NCI-H1092 (cell line): ENCODE results near the gene MAT2B.
"Not testable (repeated sequence)": the region's sequence is repeated elsewhere in the genome, so short reads cannot be mapped to it uniquely, and the experiment has no call there.

Source experiments
- DNase-seq: peaks from one replicate; lab custom pipeline; 2025; lab: John Stamatoyannopoulos, UW

The MAT2B gene

GRCh38 chr5:163503106-163504078 lies 2.0 kb upstream of the MAT2B start:
- no peak for DNase-seq

DNA sequence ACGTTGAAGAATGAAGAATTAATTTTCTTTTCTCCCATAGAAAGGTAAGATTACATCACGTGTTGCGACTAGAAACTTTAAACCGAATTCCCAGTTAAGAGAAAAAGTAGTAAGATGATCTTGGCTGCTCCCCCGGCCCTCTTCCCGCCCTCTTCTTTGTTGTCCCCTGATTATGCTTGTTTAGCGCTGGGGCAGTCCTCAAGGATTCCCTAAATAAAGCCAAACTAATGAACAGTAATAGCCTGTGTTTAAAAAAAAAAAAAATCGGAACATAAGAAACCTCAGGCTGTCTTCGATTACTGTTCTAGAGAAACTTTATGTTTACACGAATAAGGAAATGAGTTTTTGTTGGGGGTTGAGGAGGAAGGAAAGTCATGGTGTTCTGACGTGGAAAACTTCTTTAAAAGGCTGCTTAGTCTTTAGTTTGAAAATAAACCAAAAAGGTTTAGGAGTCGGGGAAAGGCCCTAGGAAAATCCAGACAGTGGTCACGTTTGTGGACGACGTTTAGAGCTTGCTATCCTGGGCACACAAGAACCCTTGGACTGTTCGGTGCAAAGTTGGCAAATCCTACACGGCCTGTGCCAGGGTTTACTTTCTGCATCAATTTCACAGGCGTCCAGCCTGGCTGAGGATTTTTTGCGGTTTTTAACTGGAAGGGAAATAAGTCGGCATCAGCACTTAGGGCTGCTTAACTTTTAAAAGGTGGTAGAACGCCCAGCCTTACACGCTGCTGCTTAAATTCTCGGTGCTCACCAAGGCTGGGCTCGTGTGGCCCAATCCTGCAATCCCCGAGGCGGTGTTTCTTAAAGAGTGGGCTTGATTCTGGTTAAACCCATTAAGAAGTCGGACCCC lies 1.1 kb upstream of the MAT2B start:
- no peak for DNase-seq

DNA sequence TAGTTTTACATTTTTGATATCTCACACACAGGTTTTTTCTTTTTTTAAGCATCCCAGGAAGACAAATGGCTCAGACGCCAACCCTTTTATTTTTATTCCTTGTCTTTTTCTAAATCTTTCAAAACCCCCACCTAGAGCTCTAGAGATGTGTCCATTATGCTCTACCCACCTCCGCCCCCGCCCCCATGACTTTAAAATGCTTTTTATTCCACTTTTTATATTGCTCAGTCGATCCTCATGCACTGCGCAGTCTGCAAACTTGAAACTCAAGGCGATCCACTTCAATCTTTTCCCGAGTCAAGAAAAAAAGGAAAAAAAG lies 411 bp upstream of the MAT2B start:
- DNase-seq, result no peak

- DNase-seq, result no peak
Observed at GRCh38 chr5:163506095-163506457, 657 bp downstream of the MAT2B start.

DNA sequence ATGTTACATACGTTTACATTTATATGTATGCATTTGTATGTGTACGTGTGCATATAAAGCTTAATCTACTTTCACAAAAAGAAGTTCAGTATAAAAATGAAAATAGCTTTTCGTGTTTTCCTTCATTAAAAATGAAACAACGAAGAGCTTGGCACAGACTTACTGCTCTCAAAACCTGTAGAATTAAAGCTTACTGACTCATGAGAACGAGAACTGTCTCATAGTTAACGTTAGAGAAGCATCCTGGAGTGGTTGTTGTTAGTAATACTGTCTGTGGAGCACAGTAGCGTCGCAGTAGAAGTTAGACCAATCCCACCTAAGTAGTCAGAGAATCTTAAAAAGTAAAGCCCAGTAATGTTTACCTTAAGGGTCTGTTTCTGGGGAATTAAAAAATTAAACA lies 1.3 kb downstream of the MAT2B start:
- no peak for DNase-seq

DNA sequence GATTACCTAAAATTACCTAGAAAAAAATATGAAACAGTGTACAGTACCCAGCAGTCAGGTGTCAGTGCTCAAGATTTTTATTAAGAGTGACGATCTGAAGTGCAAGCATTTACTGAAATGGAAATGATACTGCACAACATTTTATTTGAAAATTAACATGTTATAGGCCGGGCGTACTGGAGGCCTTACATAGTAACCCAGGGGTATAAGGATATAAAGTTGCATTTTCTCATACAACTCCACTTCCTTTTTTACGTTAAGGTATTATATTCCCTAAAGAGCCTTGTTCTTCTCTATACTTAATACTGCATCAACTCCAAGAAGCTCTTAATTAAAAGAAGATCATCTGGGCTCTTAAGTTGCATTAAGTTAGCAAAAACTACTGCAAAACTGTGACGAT lies 3.3 kb downstream of the MAT2B start:
- no peak for DNase-seq

DNA sequence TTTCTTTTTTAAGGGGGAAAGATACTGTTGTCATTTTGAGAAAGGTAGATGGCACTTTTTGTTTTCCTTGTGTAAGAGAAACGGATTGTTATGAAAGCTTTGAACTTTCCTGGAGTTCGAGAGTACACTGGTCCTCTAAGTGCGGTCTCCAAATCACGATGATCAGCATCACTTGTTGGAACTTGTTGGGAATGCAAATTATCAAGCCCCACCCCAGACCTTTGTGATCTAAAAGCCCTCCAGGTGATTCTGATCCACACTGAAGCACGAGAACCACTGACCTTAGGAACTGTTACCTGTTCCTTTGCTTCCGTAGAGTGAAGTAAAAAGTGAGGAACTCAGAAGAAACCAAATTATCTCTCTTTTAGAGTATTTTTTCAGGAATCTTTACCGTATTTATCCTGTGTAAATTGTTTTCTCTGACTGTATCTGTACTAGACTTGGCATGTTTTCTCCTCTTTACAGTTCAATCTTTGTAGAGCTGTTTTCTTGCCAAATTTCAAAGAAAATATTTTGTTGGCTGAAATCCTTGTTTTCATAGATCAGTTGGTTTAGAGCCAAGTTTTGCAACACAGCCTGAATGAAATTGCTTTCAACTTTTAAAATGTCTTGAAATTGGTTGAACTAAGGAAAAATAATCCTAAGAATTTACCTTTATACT lies 4.0 kb downstream of the MAT2B start:
- DNase-seq, result no peak

DNA sequence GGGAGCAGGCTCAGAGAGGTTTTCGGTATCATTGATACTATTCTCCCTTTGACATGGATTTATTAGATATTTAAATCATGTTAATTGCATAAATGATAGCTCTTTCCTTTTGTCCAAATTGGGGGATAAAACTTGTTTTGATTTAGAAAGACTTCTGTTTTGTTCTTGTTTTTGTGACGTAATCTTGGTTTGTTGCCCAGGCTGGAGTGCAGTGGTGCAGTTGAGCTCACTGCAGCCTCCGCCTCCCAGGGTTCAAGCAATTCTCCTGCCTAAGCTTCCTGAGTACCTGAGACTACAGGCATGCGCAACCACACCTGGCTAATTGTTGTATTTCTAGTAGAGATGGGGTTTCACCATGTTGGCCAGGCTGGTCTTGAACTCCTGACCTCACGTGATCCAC lies 7.1 kb downstream of the MAT2B start:
- DNase-seq, result no peak

- DNase-seq, result no peak
Observed at GRCh38 chr5:163525096-163525495, 19.7 kb downstream of the MAT2B start.

GRCh38 chr5:163529698-163530097 lies 24.3 kb downstream of the MAT2B start:
- no peak for DNase-seq

GRCh38 chr5:163531272-163531671 lies 25.9 kb downstream of the MAT2B start:
- DNase-seq, result no peak

DNA sequence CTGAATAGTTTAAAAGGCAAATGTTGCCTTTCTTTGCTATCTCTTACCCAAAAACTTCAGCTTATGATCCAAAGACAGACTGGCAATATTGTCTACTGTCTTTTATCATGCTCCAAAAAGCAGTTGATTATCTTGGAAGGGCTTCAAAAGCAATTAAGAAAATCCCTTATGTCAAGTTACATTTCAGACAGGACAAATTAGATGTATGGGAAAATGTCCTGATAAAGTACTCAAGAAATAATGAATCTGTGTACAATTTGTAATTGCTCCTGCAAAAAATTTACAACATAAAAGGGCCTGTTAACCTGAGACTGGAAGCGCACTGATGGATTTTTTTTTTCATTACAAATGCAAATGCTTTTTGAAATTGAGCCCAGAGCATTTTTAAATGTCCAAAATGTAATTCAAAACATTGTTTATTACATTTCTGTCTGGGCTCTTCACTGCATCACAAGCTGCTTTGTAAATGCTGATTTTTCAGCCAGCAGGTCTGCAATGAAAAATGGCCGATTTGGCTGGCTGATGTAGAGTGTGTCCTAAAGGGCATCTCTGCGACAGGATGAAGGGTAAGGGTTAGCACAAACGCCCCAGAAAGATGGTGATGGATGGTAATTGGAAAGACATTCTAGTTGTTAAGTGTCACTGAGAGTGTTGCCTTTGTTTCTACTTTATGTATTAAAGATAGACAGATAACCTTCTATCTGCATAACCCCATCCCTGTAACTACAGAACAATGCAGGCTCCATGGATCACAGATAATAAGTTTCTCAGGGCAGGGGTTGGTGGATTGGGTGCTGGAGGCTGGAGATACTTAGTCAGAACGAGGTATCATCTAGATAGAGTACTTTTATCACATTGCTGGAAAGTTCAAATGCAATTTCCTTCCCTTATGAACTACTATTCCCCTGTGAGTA lies 27.0 kb downstream of the MAT2B start:
- DNase-seq, result no peak

DNA sequence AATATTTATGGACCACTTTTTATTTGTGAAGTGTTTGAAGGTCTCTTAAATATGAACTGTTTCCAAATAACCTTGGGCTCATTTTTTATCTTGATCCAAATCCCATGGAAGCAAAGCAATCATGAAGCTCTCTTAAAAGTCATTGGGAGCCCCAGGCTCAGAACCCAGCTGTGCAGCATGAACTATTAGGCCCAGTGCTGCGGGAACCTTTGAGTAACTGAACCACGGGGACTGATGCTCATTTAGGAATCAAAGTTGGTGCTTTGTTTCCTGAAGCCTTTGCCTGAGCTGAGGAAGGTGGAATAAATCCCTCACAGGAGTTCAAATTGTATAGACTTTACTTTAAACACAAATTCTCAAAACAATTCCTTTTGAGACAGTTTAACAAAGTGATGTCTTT lies 27.8 kb downstream of the MAT2B start:
- DNase-seq, result no peak

DNA sequence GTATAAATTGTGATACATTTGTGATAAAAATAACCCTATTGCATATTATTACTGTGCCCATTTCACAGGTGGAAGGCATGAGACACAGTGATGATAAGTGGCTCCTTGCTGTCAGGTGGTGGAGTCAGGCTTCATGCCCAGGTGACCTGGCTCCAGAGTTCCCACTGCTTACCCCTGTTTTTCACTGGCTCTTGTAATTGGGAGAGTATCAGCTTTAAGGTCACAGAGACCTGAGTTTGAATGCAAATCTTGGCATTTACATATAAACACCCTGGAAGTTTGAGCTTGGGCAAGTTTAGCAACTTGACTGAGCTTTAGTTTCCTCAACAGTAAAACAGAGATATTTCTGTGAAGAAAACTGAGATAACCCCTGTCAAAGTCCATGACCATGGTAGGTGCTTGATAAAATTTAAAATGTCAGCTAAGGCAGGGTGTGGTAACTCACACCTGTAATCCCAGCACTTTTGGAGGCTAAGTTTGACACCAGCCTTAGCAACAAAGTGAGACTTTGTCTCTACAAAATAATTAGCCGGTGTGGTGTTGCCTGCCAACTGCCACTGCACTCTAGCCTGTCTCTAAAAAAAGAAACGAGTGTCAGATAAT lies 29.2 kb downstream of the MAT2B start:
- no peak for DNase-seq

DNA sequence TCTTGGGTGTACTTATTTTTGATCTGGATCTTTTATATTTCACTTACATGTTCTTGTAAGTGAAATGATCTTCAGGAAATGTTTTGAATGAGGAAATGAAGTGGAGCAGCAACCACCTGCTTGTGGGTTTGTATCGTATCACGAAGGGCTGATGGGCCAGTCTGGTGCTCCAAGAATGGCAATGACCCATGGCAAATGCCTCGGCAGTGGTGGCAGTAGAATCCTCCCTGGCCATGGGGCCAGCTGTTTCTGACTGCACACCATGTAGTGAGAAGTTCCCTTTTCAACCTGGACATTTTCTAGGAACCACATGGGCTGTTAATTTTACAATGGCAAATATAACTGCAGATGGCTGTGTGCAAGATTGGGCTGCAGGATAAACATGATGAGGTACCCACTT lies 29.9 kb downstream of the MAT2B start:
- no peak for DNase-seq

DNA sequence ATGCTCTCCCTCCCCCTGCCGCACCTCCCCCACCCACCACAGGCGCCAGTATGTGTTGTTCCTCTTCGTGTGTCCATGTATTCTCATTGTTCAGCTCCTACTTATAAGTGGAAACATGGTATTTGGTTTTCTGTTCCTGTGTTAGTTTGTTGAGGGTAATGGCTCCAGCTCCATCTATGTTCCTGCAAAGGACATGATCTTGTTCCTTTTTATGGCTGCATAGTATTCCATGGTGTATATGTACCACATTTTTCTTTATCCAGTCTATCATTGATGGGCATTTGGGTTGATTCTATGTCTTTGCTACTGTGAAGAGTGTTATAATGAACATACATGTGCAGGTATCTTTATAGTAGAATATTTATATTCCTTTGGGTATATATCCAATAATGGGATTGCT lies 31.0 kb downstream of the MAT2B start:
- not testable (repeated sequence) for DNase-seq

DNA sequence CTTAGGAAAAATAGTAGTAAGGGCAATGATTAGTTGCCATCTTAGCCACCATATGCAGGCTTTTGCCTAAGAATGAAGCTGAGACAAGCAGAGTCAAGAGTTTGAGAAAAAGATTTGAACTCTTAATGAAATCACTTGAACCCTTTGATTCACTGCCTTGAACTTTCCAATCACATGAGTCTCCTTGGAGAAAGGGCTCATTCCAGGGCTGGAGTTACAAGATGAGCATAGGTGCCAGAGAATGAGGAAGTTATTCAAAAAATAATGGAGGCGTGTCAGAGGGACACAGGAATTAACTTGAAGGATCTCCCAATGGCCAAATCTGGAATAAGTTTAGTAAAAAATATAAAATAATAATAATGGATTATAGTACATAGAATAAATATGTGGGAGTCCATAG lies 35.3 kb downstream of the MAT2B start:
- no peak for DNase-seq

DNA sequence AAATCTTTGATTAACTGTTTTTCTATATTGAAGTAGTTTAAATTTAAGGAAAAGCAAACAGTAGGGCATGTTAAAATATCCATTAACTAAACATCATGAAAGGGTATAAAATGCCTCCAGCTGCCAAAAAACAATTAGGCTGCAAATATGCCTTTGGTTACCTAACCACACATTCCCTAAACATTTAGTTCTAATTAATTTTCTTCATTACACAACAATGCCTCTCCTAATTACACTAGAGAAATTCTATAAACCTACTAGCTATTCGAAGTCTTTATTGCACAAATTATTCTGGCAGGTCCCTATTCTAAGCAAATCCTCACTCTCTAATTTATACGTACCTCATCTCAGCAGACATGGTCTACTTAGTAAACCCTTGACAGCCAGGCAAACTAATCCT lies 37.4 kb downstream of the MAT2B start:
- DNase-seq, result no peak

GRCh38 chr5:163544041-163544440 lies 38.6 kb downstream of the MAT2B start:
- DNase-seq, result no peak

- no peak for DNase-seq
Observed at GRCh38 chr5:163544836-163545235, 39.4 kb downstream of the MAT2B start.

DNA sequence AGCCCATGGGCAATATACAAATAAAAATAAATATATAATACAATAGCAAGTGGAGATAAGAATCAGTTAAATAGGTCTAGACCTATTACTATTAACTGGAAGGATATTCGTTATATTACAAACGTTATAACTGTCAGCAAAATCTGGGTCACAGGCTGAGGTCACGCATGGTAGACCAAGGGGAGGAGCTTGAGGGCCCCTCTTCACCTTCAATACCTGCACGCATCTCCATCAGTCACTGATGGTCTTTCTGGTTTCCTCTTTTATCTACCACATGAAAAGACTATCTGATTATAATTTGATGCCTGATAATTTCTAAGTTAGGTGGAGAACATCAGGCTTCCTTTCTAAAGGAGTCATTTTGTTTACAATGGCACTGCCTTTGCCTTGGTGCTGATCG lies 43.2 kb downstream of the MAT2B start:
- no peak for DNase-seq
